GM21526 (cell line): ENCODE results near the gene ARHGDIG.
"Not testable (repeated sequence)": the region's sequence is repeated elsewhere in the genome, so short reads cannot be mapped to it uniquely, and the experiment has no call there.

ENCODE experiments used
- ATAC-seq: cut with Tn5 transposase; IDR thresholded peaks from one replicate; pipeline ENCODE4 v1.9.1; 2021; ENCODE audit warnings: moderate library complexity; ENCODE audit not compliant: unreplicated experiment, low FRiP score

ARHGDIG gene

DNA sequence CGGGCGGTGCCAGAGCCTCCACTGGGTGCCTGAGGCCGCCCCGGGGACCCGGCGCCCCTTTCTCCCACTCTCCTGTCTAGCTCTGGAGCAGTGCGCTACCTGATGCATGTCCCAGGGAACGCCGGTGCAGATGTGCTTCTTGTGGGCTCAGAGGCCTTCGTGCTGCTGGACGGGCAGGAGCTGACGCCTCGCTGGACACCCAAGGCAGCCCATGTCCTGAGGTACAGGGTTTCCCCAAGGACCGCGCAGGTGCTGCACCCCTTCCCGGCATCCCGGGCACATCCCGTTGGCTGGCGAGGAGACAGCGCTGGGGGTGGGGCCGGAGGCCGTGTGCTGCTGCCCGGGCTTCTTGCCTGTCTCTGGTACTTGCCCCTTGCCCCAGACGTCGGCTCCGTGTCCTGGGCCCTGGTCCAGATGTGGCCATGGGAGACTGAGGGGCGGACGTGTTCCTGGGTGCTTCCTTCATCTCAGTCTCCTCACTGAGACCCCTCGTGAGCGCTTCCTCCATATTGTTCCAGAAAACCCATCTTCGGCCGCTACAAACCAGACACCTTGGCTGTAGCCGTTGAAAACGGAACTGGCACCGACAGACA lies 17.1 kb upstream of the ARHGDIG start:
- no peak for ATAC-seq

DNA sequence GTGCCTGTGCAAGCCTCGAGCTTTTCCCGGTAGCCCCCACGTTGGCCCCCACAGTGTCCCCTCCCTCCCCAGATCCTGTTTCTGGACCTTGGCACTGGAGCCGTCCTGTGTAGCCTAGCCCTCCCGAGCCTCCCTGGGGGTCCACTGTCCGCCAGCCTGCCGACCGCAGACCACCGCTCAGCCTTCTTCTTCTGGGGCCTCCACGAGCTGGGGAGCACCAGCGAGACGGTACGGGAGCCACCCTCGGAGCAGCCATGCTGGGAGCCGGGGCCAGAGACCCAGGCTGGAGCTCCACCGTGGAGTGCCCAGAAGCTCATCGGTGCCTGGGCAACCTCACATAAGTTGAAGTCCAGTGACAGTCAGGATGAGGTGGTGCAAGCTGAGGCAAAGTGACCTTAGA lies 16.4 kb upstream of the ARHGDIG start:
- no peak for ATAC-seq

DNA sequence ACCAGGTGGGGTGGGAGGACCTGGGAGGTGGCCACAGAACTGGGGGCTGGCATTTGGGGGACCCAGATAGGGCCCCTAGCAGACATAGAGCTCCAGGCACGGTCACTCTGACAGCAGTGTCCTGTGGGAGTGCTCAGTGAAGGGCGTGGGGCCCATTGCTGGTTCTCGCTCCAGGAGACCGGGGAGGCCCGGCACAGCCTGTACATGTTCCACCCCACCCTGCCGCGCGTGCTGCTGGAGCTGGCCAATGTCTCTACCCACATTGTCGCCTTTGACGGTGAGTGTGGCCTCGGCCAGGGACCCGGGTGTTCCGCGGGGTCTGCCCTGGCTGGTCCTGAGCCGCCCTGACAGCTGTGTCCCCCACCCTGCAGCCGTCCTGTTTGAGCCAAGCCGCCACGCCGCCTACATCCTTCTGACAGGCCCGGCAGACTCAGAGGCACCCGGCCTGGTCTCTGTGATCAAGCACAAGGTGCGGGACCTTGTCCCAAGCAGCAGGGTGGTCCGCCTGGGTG lies 15.9 kb upstream of the ARHGDIG start:
- ATAC-seq = no peak

DNA sequence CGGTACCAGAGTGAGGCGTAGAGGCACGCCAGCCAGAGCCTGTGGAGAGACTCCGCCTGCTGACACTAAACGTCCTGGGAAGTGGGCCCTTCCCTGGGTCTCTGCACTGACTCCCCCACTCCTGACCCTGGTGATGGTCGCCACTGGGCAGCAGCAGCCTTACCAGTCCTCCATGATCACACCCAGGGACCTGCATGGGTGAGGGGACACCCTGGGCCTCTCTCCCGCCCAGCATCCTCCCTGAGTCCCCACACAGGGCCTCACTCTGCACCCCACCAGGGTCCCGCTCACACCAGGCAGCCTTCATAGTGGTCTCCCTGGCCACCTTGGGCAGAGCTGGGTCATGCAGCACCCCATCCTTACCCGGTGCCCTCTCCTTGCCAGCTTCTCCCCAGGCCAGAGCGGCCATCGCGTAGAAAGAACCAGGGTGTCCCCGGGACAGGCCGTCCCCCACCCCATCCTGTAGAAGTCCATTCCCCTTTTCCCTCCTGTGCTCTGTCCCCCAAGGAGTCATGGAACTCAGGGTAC lies 15.3 kb upstream of the ARHGDIG start:
- ATAC-seq = no peak

DNA sequence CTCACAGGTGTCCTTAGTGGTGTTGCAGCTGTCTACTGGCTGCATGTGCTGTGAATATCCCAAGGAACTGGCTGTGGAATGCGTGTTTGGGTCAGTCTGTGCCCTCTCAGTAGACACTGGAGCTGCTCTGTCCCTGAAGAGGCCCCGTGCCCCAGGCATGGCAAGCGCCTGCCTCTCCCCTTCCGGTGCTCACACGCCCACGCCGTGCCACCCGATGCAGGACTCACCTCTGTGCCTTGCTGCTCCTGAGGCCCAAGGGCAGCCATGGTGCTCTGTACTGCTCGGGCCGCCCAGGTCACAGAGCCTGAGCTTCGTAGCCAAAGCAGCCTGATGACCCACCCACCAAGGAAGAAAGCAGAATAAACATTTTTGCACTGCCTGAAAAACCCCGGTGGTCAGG lies 14.7 kb upstream of the ARHGDIG start:
- ATAC-seq = no peak

DNA sequence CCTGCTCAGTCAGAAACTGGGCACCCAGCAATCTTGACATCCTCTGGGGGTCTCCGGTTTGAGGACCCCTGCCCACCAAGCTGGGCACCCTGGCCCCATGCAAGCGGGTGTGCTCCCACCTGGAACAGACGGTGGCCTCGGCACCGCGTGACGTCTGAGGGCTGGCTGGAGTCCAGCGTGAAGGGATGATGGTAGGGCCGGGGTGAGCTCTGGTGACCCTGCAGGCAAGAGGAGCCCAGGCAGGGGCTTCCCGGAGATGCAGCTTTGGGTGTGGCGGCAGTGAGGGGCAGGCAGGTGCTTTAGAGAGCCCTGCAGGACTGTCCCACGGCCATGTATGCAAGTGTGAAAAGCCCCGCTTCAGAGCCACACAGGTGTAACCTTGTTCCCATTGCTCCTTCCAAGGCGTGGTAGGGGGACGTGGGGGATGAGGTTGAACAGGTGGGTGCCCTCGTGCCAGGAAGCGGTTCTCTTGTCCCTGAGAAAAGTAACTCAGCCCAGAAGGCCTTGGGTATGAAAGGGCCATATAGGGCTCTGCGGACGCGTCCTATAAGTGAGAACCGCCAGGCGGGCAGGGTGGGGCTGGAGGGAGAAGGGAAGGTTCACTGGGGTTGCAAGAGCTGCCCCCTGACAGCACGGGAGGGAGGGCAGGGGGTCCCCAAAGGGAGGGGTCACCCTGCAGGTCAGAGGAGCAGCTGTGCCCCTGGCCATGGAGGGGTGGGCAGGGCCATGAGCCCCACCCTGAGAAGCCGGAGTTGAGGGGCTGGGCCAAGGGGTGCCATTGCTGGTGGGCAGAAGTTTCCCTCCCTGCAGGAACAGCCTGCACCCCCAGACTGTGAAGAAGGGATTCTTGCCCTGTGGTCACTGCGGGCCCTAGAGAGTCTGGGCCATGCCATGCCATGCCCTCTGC lies 13.9 kb upstream of the ARHGDIG start:
- ATAC-seq = no peak

DNA sequence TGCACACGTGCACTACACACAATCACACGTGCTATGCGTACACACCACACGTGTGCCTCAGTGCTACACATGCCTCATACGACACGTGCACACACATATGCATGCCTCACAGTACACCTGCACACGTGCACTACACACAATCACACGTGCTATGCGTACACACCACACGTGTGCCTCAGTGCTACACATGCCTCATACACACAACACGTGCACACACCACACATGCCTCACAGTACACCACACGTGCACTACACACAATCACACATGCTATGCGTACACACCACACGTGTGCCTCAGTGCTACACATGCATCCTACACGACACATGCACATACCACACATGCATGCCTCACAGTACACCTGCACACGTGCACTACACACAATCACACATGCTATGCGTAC lies 12.8 kb upstream of the ARHGDIG start:
- not testable (repeated sequence) for ATAC-seq

DNA sequence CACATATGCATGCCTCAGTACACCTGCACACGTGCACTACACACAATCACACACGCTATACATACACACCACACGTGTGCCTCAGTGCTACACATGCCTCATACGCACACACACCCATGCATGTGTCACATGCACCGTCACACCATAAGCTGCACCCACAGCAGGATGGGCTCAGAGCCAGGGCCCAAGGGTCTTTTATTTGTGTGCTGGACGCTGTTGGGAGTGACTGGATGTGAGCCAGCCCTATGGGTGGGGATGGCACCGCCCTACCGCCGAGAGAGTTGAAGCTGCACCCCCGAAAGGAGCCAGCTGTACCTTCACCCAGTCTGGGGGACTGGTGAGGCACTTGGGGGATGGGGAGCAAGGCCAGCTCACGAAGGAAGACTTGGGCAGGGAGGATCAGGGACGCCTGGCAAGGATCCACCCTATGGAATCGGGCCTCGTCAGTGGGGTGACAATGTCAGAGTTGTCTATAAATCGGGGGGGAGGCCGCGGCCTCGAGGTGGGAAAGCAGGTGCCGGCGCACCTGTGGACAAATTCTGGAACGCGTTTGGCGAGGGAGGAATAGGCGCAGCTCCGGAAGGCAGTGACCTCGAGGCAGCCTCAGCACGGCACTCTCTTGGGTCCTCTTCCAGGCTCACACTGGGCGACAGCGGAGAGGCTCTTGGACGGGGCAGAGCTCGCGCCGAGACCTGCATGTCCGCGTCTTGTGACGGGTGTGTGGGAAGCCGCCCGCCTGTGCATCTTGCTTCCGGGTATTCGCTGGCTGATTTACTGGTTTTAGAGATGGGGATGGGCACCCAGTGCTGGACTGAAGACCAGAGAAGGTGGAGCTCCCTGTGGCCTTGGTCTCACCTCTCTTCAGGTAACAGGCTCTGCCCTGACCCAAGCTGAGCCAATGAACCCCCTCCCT lies 12.0 kb upstream of the ARHGDIG start:
- no peak for ATAC-seq

DNA sequence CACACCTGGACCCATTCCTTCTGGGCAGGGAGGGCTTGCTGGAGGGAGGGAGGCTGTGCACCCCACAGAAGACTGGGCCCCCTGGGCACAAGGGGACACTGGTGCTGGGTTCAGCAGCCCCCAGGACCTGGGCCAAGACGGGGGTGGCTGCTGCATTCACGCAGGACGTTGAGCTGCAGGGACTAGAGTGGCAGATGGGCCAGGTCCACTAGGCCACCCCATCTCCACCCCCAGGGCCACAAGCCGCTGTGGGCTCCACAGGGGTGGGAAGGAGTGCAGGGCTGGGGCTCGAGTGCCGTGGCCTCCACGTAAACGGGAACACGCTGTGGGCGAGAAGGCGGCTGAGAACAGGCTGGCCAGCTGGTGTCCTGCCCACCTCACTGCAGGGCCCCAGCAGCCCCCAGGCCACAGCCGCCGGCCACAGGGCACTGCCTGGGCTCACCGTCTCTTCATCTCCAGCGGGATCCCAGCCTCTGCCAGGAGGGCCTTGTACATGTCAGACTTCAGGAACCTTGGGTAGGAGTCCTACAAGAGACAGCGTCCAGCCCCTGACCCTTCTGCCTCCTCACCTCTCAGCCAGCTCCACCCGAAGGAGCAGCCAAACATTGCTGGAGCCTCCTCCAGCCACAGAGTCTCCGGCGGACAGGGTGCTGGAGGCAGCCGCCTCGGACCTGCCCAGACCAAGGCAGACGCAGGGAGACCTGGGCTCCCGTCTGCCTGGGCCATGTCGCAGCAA lies 11.2 kb upstream of the ARHGDIG start:
- no peak for ATAC-seq

DNA sequence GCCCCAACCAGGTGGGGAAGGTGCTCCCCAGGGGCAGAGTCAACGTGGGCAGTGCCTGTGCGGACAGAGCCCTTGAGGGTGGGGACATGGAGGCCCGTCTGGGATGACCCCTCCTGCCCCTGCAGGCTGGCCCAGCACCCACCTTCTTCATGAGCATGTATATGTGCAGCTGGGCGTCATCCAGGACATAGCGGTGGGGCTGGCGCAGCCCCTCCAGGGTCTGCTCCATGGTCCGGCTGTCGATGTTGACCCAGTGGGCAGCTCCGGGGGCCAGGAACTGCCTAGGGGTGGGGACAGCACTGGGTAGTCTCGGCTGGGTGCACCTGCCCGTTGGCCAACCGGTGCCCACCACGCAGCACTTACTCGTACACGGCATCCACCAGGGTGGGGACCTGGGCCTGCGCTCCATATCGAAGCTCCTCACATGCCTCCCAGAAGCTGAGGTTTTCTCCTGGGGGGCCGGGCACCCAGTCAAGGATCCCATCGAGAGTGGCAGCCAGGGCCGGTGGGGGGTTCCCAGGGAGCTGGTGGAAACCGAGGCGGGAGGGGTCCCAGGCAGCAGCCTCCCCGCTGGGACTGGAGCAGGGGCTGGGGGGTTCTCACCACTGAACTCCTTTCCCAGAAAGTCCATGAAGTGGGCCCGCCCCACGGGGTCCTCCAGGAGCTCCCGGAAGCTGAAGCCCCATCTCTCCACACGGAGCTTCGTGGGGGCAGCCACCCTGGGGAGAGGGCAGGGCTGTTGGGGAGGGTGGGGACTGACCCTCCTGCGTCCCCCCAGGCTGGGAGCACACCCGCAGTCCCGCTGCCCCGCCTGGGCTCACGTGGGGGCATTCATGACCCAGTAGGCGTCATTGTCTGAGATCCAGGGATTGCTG lies 9.8 kb upstream of the ARHGDIG start:
- no peak for ATAC-seq

DNA sequence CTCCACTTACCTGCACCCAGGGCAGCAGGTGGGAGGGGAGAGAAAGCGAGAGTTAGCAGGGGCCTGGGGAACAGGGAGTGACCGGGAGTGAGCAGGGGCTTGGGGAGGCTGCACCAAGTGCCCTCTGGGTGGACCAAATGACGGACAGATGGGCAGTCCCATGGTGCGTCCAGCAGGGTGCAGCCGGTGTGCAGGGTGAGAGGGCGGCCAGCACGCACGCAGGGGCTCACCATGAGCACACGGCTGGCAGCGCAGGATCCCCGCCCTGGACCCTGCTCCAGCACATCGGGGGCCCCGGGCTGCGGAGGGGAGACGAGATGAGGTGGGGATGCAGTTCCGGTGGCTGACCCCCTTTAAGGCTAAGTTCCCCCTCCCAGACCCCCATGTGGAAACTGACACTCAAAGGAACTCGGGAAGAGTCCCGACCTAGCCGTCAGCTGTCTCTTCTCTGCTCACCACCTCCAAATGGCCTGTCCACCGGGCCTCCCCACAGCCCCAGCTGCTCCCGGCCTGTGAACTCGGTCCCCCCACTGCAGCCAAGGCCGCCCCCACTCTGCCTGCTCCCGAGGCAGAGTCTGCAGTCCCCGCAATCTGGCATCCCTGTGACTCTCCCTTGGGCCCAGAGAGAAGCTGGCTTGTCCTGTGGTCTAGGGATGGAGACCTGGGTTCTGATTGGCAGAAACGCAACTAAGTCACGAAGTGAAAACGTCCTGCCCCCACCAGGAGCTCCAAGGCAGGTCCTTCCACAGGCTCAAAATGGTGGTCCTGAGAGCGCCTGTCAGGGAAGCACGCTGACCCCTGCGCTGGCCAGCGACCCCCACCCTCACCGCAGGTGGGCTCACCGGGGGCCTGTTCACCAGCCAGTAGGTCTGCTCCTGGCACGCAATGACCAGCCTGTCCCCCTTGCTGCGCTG lies 7.5 kb upstream of the ARHGDIG start:
- ATAC-seq = no peak

DNA sequence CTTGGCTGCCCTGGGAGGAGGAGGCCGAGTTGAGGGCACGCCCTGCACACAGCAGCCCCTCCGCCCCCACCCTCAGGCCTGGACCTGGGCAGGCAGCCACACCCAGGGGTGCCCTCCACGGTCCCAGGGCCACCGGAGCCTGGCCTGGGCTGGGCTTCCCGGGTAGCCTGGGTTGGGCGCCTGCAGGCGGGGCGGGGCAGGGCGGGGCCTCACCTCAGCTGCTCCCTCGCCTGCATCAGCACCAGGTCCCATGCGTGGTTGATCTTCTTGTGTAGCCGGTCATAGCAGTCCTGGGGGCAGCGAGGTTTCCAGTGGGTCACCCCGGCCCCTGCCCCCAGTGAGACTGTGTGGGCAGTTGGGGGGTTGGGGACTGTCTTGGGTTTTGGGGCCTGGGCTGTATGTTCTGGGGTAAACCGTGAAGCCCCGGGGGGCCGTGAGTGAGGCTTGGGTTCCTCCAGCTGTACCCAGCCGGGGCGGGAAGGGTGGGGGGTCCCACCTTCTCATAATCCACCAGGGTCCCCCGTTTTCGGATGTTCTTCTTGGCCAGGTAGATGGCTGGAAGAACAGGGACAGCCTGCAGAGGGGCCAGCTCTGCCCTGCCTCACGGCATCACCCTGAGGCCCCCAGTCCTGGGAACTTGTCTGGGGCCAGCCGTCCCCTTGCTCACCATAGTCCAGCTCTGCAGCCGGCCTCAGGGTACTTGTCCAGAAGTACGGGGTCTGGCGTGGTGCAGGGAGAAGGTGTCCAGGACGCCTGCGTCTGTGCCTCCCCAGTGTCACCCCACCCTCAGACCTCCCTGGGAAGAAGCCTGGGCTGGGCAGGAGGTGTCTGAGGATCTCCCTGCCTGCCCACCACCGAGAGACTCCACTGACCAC lies 6.6 kb upstream of the ARHGDIG start:
- no peak for ATAC-seq

DNA sequence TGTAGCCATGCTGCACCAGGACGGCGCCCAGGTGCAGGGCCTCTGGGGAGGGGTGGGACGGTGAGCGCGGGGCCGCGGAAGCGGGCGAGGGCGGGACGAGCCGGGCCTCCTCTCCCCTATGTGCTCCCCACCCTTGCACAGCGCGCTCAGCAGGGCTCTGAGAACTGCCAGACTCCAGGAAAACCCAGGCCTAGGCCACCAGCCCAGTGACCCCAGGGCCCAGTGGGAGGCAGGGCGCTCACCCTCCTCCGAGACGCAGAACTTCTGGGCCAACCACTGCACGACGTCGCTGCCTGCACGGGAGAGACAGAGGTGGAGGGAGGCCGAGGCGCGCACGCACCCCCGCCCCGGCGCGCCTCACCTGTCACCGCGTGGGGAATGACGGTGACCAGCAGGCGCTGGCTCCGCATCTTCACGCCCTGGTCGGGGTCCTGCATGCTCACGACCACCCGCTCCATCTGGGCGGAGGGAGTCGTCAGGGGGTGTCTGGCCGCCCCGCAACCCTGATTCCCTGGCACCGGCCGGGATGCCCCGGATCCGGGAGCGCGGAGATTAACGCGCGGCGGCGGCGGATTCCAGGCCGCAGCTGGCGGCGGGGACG lies 5.2 kb upstream of the ARHGDIG start:
- ATAC-seq = no peak

DNA sequence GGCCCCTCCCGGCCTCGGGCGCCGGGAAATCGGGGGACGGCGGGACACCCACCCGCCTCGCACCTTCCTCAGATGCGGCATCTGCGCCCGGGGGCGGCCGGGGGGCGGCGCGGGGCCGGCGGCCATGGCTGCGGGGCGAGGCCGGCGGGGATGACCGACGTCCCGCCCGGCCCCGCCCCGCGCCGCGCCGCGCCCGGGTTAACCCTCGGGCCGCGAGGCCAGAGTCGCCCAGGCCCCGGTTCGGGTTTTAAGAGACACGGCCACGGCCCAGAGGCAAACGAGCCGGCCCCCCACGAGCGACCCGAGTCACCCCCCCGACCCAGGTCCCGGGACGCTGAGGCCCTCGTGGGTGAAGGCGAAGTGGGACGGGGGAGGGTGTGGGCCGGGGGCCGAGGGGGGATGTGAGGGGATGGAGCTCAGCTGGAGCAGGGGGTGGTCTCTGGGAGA lies 4.6 kb upstream of the ARHGDIG start, which contains the start of gene RGS11:
TSS of gene RGS11 (minus strand) at position 159 of the 447 bp plus-strand sequence. CDS start at position 126, 33 bp downstream.
- no peak for ATAC-seq

DNA sequence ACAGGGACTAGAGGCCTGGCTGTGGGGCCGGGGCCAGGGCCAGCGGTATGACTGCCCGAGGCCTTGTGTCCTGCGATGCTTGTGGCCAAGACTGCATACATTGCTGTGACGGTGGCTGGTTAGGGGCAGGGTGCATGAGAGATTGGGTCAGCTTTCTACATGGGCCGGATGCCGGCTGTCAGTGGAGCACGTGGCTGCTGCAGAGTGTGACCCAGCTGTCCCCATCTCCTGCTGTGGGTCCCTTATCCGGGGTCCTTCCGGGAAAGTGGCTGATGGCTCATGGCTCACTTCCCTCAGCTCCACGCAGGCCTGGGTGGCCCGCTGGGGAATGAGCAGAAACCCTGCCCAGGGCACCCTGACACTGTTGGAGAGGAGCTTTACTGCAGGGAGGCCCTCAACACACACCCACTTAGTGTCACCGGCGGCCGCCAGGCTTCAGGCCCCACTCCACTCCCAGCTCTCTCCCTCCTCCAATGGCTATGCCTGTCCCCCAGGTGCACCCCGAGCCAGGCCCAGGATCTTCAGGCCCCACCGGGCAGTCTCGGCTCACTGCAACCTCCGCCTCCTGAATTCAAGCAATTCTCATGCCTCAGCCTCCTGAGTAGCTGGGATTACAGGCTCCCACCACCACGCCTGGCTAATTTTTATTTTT lies 3.8 kb upstream of the ARHGDIG start:
- ATAC-seq = no peak

DNA sequence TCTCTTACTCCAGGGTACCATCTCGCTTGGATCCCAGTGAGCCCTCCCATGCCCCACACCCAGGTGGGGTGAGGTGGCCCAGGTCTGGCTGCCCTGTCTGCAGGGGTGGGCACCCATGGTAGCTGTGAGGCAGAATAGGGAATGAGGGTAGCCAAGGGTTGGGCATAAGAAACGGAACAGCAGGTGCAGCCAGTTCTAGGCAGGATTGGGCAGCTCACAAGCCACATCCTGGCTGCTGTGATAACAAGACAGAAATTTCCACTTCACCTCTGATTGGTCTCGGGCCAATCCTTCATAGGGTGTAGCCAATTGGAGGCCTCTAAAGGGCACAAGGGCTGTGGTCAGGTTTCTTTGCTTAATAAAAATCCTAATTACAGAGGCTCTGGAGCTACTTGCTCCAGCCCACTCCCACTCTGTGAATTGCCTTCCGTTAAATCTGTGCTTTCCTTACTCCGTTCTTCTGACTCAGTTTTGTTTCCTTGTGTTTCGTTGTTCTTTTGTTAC lies 1.5 kb upstream of the ARHGDIG start:
- ATAC-seq = no peak
